Stimulated activated CD4-positive, alpha-beta T cell treated with anti-CD3 and anti-CD28 coated beads, Interleukin-4, amount 100 ng/mL, for 48 hours (primary cell): ENCODE results near the gene SLC4A4.

Experiments used
- DNase-seq, 2 donors: peaks; one replicate each; pipeline ENCODE4 v3.0.0-alpha.2; 2020; ENCODE audit warnings: low read depth in 2 of 2

SLC4A4 gene

GRCh38 chr4:71356924-71357663 is 18.3 kb downstream of the SLC4A4 start:
- no peak for DNase-seq

- no peak for DNase-seq
Measured at GRCh38 chr4:71360844-71361243, 22.0 kb downstream of the SLC4A4 start.

DNA sequence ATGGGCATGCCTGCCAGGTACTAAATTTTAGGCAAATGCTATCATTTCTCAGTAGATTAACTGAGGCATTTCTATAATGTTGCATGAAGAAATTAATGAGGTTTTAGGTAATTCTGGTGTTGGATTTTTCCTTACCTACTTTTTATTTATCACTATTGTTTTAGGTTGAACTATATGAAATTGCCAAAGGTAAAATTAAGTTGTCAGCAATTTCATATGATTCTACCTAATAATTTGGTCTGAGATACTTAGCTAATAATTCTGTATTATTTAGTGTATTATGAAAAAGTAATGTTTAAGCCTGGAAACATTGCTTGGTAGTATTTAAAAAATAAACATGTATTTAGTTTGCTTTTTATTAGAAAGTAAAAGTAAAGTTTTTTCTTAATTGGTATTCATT is 22.7 kb downstream of the SLC4A4 start:
- DNase-seq: no peak

- DNase-seq: no peak
Measured at GRCh38 chr4:71366766-71367165, 27.9 kb downstream of the SLC4A4 start.

DNA sequence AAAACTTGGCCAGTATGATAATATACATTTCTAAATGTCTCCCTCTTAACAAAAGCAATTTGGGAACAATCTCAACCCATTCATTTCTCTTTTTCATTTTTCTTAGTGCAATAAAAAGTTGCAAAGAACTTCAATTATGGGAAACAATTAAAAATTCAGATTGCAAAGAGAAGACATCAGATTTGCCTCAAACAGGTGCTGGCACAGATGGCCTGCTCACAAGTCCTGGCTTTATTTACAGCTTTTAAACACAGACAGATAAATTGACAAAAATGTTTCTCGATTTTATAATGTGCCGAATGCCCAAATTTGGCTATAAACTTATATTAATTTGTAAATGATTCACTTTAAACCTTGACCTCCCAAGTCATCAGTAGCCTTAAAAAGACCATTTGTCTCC is 28.7 kb downstream of the SLC4A4 start:
- DNase-seq: no peak

- DNase-seq: no peak
Measured at GRCh38 chr4:71368906-71369305, 30.1 kb downstream of the SLC4A4 start.

DNA sequence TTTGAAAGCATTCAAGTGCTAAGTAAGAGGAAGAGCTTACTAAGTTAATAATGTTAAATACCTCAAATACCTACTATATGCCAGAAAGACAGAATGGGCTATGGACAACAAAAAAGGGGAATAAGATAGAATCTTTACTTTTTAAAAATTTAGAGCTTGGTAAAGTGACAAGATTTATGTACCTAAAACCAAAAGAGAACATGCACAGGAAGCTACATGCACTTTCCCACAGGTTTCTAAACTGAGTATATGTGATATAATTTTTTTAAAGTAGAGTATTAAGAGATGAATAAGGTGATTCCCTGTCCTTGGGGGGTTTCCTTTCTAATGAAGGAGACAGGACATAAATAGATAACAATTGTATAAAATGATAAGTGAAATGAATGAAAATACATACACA is 30.7 kb downstream of the SLC4A4 start:
- no peak for DNase-seq

GRCh38 chr4:71375494-71375893 is 36.7 kb downstream of the SLC4A4 start:
- DNase-seq: no peak

DNA sequence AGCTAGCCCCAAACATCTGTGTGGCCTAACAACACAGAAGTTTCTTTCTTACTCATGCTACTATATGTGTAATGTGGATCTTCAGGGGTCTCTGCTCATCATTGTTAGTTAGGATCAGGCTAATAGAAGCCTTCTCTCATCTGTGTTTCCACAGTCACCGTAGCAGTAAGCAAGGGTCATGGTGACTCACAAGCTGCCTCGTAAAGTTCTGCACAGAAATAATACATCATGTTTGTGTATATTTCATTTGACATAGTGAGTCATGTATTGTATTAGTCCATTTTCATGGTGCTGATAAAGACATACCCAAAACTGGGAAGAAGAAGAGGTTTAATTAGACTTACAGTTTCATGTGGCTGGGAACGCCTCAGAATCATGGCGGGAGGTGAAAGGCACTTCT is 38.7 kb downstream of the SLC4A4 start:
- no peak for DNase-seq

- DNase-seq: no peak
Measured at GRCh38 chr4:71379126-71379525, 40.3 kb downstream of the SLC4A4 start.

GRCh38 chr4:71380788-71381187 is 42.0 kb downstream of the SLC4A4 start:
- DNase-seq: no peak

GRCh38 chr4:71382125-71382899 is 43.5 kb downstream of the SLC4A4 start:
- DNase-seq: no peak

- DNase-seq: no peak
Measured at GRCh38 chr4:71382900-71383560, 44.2 kb downstream of the SLC4A4 start.

GRCh38 chr4:71383984-71384383 is 45.2 kb downstream of the SLC4A4 start:
- DNase-seq: no peak

DNA sequence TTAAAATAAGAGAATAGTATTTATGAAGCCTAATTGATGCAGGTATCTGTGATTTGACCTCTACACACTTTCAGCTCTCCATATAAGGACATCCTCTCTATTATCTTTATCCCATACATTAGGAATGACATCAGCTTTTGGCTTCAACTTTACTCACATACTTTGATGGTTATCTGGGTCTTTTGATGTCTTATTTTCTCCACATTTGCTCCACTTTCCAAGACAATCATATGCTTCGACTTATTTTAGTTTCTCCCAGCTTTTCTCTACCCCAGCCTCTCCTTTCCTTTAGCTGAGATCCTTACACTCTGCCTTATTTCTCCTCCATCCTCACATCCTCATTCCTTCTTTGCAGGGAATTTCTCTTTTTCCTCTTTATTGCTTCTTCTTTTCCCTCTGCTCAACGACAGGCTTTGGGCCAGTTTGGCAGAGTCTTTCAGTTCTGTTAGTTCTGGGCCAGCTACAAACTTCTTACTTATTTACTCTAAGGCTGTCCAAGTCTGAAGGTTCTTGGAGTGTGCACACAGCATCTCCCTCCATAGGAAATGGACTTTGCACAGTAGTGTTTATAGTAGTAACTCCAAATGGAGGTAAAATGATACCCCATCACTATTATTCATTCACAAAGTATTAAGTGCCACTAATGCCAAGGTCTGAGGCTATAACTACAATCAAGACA is 50.5 kb downstream of the SLC4A4 start:
- no peak for DNase-seq

DNA sequence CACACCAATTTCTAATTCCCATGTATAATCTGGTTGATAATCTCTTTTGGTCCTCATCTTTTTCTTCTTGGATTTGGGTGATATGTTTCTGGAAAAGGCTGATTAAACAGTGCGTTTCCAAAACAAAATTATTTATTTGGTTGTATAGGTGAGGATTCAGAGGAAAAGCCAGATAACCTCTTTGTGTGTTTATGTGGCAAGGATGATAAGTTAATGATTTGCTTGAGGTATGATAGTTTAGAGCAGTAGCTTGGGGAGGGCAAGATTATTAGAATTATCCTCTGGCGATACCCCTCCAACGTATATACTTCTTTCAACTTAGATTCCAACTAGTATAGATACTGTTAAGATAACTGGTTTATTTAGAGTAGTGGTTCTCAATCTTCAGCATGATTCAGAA is 53.3 kb downstream of the SLC4A4 start:
- DNase-seq: no peak

- DNase-seq: no peak
Measured at GRCh38 chr4:71396382-71396781, 57.6 kb downstream of the SLC4A4 start.

DNA sequence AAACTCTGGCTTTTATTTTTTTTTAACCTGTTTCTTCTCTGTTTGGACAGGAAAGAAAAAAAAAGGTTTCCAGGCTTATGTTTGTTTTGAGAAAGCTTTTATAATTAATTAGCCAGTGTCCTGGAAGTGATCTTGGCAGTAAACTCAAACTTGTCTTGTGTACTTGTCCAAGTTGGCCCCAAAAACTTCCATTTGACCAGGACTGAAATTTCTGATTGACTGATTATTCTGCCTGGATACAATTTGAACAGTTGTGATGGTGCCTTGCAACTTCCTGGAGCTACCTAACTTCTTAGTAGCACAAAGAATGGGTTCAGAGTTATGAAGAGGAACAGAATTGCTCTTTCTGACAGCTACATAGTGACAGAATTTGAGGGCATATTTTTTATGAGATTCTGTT is 62.0 kb downstream of the SLC4A4 start:
- no peak for DNase-seq

- no peak for DNase-seq
Measured at GRCh38 chr4:71402616-71403015, 63.8 kb downstream of the SLC4A4 start.

- DNase-seq: no peak
Measured at GRCh38 chr4:71404049-71404448, 65.2 kb downstream of the SLC4A4 start.

- no peak for DNase-seq
Measured at GRCh38 chr4:71405791-71406190, 67.0 kb downstream of the SLC4A4 start.

DNA sequence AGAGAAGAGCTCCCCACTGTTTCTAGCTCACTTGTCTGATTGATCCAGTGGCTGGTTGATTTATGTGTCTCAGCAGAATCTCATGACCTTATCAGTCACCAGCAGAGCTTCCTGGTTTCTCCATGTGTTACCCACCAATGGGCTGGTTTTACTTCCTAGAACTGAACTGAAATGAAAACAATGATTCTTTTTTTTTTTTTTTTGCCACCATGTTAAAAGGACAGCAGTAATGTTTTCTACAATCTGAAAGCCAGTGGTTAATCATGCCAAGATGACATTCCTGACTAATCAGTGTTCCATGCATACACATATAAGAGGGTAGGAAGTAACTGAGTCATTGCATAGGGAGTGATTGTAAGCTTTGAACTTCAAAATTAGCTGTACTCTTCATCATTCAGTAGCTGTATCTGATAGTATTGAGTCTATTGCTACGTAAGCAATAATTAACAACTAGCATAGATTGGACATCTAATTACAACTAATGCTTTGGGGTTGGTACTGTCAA is 67.7 kb downstream of the SLC4A4 start:
- no peak for DNase-seq
